GM18505 (cell line): Measurements from ENCODE around the gene SMPX.

Experiments used
- ATAC-seq: cut with Tn5 transposase; IDR thresholded peaks from one replicate; pipeline ENCODE4 v1.9.1; 2021; ENCODE audit not compliant: unreplicated experiment
- POLR2A ChIP-seq: IDR thresholded peaks from 4 replicates; pipeline ENCODE4 v1.6.1; 2011; ENCODE audit warnings: borderline replicate concordance; ENCODE audit not compliant: insufficient read depth, insufficient read length; ENCODE audit errors: extremely low read depth

SMPX gene

GRCh38 chrX:21678048-21678612, 79.8 kb downstream of the SMPX start:
- ATAC-seq: no peak
- no peak for TF ChIP-seq POLR2A

- ATAC-seq: no peak
- TF ChIP-seq POLR2A: no peak
Observed at GRCh38 chrX:21675931-21676330, 82.0 kb downstream of the SMPX start.

- ATAC-seq: no peak
Observed at GRCh38 chrX:21674430-21675186, 83.3 kb downstream of the SMPX start.

GRCh38 chrX:21666679-21667078, 91.2 kb downstream of the SMPX start:
- no peak for ATAC-seq
- TF ChIP-seq POLR2A: no peak

More at GRCh38 chrX:21674430-21675186, 83.3 kb downstream of the SMPX start:
- no peak for TF ChIP-seq POLR2A

GRCh38 chrX:21666252-21666651, 91.7 kb downstream of the SMPX start:
- TF ChIP-seq POLR2A: no peak
- no peak for ATAC-seq

- no peak for ATAC-seq
- TF ChIP-seq POLR2A: no peak
Observed at GRCh38 chrX:21662761-21663160, 95.2 kb downstream of the SMPX start.

GRCh38 chrX:21661316-21661715, 96.6 kb downstream of the SMPX start:
- no peak for TF ChIP-seq POLR2A
- no peak for ATAC-seq

GRCh38 chrX:21660156-21660555, 97.8 kb downstream of the SMPX start:
- TF ChIP-seq POLR2A: no peak
- ATAC-seq: no peak

- no peak for ATAC-seq
- no peak for TF ChIP-seq POLR2A
Observed at GRCh38 chrX:21659320-21659719, 98.6 kb downstream of the SMPX start.

- ATAC-seq: no peak
- TF ChIP-seq POLR2A: no peak
Observed at GRCh38 chrX:21658746-21659145, 99.2 kb downstream of the SMPX start.

GRCh38 chrX:21658152-21658737, 99.7 kb downstream of the SMPX start, which contains the start of gene KLHL34:
Gene KLHL34, minus strand, starts transcription at chrX:21658330. Its CDS starts 542 bp downstream, at chrX:21657788.
- no peak for ATAC-seq
- no peak for TF ChIP-seq POLR2A

- TF ChIP-seq POLR2A: no peak
- ATAC-seq: no peak
Observed at GRCh38 chrX:21657318-21658151, 100.4 kb downstream of the SMPX start.
